Measurements from ENCODE around the gene MLN.

The MLN gene

DNA sequence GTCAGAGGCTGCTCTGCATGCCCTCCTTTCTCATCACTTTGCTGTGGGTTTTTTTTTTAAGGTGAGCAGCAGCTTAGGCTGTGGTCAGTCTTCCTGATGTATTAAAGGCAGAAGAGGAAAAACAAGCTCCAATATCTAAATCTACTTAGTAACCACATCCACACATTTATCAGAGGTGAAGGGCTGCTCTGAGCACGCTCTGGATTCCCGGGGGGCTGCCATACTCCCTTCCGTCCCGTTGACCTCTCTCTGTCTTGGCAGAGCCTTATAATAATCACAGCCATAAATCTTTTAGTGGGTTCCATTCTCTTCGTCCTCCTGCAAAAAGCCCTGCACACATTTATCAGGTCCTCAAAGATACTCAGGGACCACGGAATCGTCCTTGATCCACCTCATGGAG, 12.2 kb downstream of the MLN start:
- FAIRE-seq, result no peak
- DNase-seq (ENCODE audit: insufficient read length, low spot score), result no peak

DNA sequence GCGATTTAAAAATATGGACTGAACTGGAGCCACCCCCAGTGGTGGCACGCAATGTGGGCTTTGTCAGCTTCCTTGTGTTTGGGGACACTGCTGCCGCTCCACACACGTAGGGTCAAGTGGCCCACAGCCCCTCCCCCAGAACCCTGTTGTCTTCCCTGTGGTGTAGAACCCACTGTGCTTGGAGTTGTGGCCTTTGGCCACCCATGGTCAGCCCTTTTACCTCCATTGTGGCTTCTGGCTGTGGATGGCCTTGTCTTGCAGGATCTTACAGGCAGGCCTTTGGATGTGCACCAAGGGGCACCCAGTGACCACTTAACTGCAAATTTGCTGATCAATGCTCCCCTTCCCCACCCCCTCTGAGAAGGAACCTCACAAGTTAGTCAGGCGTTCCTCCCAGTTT, 12.9 kb downstream of the MLN start:
- FAIRE-seq (no peak), DNase-seq (ENCODE audit: insufficient read length, low spot score) (no peak)

DNA sequence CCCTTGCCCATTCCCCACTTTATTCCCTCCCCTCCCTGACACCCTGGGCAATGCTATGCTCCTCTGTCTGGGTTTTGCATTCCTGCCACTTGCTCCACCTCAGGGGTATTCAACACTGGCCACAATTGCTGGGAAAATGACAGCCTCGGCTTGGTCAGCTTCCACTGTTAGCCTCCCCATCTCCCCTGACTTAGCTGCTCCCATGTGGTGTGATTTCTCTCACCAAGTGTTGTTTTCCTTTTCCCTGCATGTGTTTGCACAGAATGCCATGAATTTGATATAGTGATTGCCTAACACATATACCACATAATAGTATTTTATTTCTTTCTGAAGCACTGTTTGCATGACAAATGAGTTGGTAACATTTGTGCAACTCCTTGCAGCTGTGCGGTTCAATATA, 13.4 kb downstream of the MLN start:
- FAIRE-seq (no peak), DNase-seq (ENCODE audit: insufficient read length, low spot score) (no peak)

DNA sequence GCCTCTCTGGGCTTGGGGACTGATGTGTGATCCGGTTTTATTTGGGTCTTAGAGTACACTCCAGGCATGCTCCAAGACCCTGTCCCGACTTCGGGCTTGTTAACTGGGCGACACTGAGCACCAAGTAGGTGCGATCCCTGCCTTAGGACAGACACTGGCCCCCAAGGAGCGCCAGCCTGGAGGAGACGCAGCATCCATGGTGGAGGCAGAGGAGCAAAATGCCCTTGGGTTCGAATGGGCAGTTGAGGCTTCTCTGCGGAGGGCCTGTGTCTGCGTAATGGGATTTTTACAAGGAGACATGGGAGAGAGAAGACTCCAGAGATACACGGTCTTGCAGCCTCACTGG, 14.3 kb downstream of the MLN start:
- FAIRE-seq (no peak), DNase-seq (ENCODE audit: insufficient read length, low spot score) (no peak)

DNA sequence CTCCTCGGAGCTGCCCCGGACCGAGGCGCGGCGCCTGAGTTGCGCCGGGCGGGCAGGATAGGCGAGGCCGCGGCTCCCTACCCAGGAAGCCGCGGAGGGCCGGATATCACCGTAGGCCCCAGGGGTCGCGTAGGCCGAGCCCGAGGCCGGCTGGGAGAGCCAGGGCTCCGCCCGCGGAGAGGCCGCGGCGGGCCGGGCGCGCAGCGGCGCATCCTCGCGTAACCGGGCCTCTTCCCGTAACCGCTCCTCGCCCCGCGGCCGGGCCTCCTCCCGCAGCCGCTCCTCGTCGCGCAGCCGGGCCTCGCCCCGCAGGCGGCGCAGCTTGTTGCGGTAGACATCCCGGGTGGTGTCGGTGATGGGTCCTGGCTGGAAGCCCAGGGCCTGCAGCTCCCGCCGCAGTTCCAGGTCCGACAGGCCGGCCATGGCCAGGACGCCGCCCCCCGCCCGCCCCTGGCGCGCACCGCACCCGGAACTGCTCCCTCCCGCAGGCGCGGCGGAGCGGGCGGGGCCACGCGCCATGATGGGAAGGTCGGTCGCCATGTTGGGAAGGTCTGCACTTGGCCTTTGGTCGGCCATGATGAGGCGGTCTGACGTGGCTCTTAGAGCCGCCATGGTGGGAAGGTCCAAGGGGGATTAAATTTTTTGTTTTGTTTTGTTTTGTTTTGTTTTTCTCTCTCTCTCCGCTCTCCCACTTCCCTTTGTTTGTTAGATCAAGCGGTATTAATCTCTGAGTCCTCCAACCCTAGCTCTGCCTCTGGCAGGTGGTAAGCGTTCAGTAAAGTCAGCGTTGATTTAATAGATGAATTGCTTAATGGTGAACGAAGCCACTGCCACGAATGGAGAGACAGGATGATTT, 14.9 kb downstream of the MLN start, which contains the start of gene LEMD2:
LEMD2 (minus strand) TSS at position 437 of the 856 bp plus-strand sequence; CDS start at position 423, 14 bp downstream.
- peak; percentile 90 for DNase-seq (ENCODE audit: insufficient read length, low spot score)
- FAIRE-seq, result peak; percentile 96

DNA sequence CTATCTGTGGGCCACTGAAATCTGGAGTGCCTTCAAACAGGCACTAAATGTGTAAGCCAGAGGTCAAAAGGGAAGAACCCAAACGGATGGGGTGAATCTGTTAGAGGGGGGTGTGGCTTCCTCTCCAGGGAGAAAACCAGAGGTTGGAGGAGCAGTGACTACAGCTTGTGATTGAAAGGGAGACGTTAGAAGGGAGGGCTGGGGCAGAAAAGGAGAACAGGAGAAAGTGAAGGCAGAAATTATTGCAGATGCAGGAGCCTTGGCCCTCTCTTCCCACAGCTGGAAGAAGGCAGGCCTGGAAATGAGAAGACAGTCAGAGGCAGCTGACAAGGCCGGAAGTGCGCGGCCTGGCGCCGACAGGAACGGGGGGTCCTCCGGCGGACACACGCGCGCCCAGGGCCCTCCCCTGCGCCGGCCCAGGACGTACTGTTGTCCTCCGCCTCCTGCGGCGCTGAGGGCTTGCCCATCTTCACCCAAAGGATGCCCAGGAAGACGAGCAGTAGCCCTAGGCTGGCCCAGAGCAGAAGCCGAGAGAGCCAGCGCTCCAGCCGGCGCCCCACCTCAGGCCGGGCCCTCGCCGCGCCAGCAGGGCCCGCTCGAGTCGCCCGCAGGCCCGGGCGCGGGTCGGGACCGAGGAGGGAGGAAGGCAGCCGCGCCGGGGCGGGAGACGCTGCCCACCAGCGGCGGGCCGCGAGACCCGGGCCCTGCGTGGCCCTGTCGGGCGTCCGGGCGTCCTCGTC, 15.7 kb downstream of the MLN start:
- no peak for FAIRE-seq
- peak; percentile 69 for DNase-seq (ENCODE audit: insufficient read length, low spot score)

DNA sequence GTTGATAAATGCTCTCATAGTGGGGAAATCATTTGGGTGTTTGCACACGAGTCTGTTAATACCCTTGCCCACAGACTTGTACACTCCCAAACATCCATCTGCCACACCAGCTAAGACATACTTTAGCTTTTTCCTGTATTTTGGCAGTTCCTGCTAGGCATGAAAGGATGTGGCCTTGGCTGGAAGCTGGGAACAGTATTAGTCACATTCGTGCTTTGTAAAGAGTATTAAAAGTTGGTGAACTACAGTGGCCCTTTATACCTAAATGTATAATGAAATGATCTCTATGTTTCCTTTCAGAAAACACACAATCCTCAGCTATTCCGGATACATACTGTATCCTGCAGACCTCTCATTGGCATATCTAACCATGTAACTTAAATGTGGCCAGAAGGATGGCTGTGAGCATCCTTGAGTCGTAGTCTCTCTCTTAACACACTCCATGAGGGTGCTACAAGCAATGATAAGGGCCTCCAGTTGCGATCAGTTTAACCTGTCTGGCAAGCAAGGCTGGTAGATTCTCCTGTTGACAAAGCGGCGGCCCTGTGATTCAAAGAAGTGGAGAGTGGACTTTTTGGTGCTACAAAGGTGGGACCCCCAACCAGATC, 16.4 kb downstream of the MLN start:
- no peak for DNase-seq (ENCODE audit: insufficient read length, low spot score)
- no peak for FAIRE-seq

DNA sequence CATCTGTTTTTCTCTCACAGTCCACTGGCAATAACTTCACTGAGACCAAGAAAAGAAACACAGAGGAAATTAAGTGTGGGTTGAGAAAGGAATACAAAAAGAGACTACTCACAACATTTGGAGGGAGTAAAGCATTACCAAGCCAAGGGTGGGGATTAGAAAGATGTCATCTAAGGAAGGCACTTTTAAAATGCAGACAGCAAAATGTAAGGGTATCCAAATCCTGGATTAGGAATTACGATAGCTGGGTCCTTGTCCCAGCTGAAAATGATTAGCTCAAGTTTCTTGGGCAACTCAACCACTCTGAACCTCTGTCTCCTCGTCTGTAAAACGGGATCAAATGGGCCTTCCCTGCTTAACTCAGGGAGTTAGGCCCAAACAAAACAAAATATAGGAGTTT, 17.1 kb downstream of the MLN start:
- no peak for DNase-seq (ENCODE audit: insufficient read length, low spot score)
- no peak for FAIRE-seq

DNA sequence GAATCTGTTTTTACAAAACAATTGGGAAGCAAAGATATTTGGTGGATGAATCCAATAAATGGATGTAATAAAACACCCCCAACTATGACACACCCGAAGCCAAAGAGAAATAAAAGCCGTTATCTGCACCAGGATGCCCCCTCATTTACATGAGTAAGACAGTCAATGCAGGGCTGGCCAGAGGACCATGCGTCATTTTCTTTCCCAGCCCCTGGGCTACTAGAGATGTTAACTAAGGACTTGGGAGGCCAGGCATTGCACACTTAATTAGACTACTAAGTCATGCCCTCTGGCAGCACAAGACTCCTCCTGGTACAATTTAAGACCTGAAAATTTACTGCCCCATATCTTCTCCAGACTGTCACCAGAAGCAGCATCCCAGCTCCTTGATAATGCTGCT, 18.0 kb downstream of the MLN start:
- FAIRE-seq, result no peak
- DNase-seq (ENCODE audit: insufficient read length, low spot score), result peak; percentile 37

DNA sequence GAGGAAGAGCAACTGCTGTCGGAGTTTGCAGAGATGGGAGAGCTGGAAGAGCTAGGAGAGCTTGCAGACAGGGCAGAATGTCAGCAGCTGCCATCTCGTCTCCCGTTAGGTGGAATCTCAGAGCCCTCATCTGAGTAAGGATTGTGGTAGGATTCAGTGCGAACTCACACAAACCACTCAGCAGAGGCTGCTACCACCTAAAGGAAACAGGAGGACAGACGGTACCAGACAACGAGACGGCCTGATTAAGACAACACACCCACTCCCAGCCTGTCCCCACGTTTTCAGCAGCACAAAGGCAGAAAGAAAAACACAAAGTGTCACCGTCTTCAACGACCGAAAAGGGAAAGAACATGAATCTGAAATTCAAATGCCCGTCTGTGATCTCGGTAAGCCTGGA, 19.0 kb downstream of the MLN start:
- no peak for FAIRE-seq
- DNase-seq (ENCODE audit: insufficient read length, low spot score), result no peak

DNA sequence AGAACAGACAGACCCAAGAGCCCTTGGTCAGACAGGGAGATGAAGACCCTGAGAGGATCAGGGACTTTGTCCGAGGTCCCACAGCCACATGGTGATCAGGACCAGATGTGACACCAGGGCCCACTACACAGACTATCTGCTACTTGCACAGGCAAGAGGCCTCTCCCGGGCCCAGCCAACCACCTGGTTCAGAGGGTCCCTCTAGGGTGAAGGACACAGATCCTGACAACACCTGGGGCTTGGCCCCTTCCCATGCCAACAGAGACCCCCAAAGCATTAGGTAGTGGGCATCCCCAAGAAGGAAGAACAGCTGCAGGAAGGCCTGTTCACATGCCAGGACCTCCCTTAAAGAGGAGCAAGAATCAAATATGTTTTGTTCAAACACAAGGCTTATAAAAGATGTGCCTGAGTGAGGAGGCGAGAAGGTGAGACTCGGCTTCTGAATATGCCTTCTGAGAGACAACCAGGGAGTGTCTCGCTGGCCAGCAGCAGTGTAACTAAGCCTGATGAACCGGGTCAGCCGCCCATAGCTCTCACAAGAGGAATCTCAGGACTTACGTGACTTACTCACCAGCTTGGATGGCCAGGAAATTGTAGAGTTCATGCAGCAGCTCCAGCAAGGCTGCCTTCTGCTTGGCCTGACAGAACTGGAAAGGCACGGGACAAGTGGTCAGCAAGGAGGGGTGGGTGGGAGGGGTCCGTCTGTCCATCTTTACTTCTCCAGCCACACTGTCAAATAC, 19.9 kb downstream of the MLN start:
- DNase-seq (ENCODE audit: insufficient read length, low spot score) (no peak), FAIRE-seq (no peak)

DNA sequence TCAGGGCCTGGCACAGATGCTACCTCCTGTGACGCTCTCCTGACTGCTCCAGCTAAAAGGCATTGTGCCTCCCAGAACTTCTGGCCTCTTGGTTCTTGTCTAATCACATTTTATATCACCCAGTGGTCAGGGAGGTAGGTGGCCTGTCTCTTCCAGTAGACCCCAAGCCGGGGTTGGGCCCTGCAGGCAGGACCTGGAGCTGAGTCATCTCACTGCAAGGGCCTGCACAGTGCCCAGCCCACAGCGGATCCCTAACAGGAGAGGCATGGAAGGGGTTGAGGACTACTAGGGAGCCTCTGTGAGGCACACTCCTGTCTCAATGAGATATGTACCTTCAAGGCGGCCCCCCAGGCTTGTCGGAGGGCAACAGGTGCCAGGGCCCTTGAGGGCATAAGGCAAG, 21.2 kb downstream of the MLN start:
- FAIRE-seq (peak; percentile 46), DNase-seq (ENCODE audit: insufficient read length, low spot score) (no peak)

DNA sequence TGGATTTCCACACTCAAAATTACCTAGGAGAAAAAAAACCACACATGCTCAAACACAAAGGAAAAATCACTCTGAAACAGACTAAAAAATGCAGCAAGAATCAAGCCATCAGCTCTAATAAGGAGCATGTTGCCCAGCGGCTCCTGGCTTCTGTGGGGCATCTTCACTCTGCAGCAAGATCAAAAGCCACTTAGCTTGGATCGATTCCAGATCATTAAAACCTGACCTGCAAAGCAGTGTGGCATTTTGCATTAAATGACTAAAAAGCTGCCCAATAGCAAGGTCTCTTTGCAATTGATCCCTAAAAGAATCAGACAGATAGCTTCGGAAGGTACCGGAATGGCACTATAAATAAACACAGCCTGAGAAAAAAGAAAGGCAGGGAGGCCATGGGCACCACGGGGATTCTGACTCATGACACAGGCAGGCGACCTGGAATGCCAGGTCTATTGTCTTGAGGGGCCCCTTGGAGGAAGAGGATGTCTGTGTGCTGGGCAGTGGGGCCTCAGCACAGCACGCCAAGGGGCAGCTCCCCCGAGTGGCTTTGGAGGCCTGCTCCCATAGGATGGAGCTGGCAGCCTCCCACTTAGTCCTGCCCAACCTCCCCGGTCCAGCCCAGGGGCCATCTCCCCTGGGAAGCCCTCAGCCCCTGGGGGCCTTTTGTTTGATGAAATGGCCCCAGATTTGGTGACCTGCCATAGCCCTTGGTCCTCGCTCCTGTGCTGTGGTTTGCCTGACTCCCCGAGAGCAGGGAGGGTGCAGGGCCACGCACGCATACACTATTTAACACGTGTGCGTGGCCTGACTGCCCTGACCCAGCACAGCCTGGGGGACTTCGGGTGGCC, 22.4 kb downstream of the MLN start:
- peak; percentile 95 for FAIRE-seq
- DNase-seq (ENCODE audit: insufficient read length, low spot score), result peak; percentile 84

DNA sequence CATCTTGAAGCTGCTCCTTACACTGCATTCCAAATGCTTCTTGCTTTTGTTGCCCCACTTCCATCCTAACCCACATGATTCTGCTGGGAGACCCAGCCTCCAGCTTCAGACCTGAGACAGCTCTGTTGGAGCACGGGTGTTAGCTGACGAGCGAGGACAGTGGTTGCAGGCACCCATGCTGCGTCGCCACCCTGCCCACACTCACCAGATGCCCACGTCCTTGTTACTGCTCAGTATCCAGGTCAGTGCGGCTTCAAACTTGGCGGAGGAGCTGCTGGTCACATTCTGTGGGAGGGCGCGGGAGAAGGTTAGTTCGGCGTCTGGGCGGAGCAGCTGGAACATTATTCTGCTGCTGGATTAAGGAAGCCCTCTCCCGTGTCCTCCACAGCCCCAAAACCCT, 23.9 kb downstream of the MLN start:
- FAIRE-seq (peak; percentile 13), DNase-seq (ENCODE audit: insufficient read length, low spot score) (no peak)

DNA sequence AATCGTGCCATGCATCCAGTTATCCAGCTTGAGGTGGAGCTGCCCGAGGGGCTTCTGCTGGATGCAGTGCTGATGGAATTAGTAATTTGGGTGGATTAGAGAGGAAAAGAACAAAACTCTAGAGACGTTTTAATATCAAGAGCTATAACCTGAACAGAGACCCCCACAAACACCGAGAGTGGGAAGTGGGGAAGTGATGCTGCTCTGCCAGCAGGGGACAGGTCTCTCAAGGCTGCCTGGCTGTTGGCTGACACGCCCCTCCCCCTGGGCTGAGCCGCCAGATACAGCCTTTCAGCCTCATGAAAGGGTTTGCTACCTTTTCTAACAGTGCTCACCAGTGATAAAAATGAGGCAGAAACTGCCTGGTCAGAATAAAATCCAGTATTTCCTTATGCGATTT, 24.5 kb downstream of the MLN start:
- DNase-seq (ENCODE audit: insufficient read length, low spot score) (no peak), FAIRE-seq (no peak)

DNA sequence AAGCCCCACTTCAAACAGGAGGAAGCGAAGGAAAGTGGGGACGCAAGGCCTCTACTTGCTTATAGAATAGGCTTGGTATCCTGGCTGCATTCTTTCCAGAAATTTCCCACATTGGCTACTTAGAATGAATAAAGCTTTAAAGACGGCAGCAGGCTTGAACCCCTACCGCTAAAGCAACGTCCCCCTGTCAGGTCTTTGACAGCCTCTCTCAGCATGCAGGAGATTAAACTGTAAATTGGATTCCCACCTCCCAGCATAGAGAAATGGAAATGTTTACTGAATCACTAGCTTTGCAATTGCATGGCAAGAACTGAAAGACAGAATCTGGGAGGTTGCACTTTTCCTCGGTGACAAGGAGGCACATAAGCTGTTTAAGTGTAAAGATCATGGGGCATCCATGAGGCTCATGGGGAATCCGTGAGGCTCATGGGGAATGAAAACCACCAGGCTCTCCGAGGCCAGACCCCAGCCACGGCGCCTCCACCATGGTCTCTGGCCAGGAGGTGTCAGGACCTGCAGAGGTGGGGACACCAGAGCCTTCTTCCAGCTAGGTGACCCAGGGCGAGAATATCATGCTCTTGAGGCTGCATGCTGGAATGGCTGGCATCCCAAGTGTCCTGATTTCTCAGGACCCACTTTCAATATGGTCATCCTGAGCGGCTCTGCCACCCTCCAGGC, 25.2 kb downstream of the MLN start:
- FAIRE-seq, result no peak

DNA sequence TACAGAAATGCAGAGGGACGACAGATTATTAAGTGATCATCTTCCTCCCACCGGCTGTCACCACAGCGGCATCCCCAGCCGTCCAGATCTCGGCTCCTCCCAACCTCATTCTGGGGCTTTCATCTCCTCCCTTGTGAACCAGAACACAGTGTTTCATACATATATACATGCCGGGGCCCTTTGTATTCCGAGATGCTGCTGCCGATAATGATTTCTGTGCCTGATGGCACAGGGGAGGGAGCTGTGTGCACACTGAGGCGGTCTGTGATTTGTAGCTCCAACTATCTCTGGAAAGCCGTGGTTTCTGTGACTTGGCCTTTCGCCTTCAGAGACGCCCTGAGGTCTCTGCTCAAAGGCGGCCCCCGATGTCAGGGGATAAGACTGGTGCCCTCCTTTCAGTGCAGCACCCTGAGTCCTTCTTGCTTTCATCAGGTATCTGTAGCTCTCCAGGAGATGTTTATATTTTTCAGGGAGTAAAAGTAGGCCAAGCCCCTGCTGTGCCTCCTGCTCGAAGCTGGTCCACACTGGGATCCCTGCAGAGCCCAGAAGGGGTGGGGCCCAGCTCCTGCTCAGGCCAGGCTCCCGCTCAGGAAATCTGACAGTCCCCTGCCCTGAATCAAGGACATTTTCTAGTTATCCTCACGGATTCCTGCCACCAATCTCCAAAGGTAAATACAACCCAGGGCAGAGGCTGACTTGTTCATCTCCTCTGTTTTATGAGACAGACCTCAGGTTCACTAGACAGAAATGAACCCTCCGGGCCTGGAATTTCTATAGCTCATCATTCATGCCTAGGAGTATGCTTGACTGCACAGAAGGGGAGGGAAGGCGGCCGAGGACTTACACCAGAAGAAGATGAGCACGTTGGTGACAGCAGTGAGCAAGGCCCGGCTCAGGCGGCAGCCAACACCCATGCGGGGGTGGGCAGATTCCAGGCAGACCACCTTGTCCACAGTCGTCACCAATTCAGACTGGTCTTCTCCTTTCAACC, 26.1 kb downstream of the MLN start:
- FAIRE-seq (no peak), DNase-seq (ENCODE audit: insufficient read length, low spot score) (no peak)

More for the DNA sequence above, 25.2 kb downstream of the MLN start:
- DNase-seq (ENCODE audit: insufficient read length, low spot score), result no peak

DNA sequence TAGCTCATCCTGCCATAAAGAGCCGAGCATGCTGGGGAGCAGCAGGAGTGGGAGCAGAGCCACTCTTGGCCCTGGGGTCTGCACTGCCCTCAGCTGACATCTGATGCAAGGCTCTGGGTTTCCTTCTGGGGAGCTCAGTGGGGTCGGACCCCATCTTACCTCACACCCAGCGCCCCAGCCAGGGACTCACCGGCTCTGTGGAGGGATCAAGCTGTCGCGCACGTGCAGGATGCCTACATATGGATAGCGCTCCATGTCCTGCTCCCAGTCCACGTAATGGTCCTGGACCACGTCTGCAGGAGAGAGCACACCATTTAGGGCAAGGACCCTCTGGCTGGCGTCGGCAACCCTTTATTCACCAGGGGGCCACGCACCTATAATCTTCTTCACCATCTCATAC, 27.0 kb downstream of the MLN start:
- no peak for DNase-seq (ENCODE audit: insufficient read length, low spot score)
- peak; percentile 16 for FAIRE-seq
